Measurements from ENCODE around the gene INSR. TPM values are rescaled to one million over a fixed set of nuclear protein-coding genes. Genes with fewer than 3 reads are reported as not detected.
"Not testable (repeated sequence)": the region's sequence is repeated elsewhere in the genome, so short reads cannot be mapped to it uniquely, and the experiment has no call there.

The INSR gene
- 1 to 10 TPM in 1 of 2 experiments, under 1 TPM in 1; 0.99 to 2.0 TPM for total RNA-seq

- ChIA-PET CTCF (interaction anchor here (0.7 kb wide), 1 partner anchor 93 kb away, joined by 3 read pairs; no protein-coding TSS in a partner anchor), POLR2A (interaction anchor here (0.5 kb wide), 1 partner anchor 100 kb away, joined by 3 read pairs; no protein-coding TSS in a partner anchor)
Observed at GRCh38 chr19:7293762-7294557, at the start of gene INSR. INSR (minus strand) TSS chr19:7294414; CDS start chr19:7293891, 523 bp downstream.

DNA sequence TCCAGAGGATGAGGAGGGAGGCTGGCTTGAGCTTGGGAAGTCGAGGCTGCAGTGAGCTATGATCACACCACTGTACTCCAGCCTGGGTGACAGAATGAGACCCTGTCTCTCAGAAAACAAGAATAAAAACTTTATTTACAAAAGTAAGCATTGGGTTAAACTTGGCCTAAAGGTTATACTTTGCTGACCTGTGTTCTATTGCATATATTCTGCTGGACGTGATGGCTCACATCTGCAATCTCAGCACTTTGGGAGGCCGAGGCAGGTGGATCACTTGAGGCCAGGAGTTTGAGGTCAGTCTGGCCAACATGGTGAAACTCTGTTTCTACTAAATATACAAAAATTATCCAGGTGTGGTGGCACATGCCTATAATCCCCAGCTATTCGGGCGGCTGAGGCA is 47.9 kb upstream of the INSR start:
- ChIA-PET CTCF (interaction anchor here (0.6 to 2.0 kb wide), 4 partner anchors 36 to 240 kb away, joined by 3 to 11 read pairs (median 4); no protein-coding TSS in a partner anchor), POLR2A (no interaction called here)

DNA sequence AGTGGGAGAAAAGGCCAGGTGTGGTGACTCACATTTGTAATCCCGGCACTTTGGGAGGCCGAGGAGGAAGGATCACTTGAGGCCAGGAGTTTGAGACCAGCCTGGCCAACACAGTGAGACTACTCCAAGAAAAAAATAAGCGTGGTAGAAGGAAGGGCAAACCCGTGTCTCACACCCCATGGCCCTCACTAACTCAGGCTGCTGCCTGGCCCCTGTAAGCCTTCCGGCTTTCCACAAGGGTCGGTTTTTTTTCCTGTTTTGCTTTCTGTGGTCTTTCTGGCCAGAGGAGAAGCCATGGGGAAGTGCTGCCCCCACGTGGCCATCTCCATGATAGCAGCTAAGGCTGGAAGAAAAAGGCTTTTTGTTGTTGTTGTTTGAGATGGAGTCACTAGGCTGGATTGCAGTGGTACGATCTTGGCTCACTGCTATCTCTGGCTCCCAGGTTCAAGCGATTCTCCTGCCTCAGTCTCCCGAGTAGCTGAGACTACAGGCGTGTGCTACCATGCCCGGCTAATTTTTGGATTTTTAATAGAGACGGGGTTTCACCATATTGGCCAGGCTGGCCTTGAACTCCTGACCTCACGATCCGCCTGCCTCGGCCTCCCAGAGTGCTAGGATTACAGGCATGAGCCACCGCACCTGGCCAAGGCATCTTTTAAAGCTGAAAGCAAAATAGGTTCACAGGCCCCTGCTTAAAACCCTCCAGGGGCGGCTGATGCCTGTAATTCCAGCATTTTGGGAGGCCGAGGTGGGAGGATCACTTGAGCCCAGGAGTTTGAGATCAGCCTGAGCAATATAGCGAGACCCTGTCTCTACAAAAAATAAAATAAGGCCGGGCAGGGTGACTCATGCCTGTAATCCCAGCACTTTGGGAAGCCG is 47.0 kb upstream of the INSR start:
- ChIA-PET POLR2A (interaction anchor here (0.5 kb wide), 1 partner anchor 206 kb away, joined by 10 read pairs; no protein-coding TSS in a partner anchor), CTCF (interaction anchor here (0.7 to 2.1 kb wide), 8 partner anchors 13 to 358 kb away, joined by 3 to 11 read pairs (median 6); no protein-coding TSS in a partner anchor)

- ChIA-PET CTCF (interaction anchor here (0.5 to 1.5 kb wide), 4 partner anchors 11 to 200 kb away, joined by 3 to 7 read pairs (median 4); no protein-coding TSS in a partner anchor), POLR2A (no interaction called here)
Observed at GRCh38 chr19:7337380-7338194, 43.4 kb upstream of the INSR start.

- ChIA-PET CTCF (interaction anchor here (0.6 to 1.5 kb wide), 4 partner anchors 10 to 494 kb away, joined by 3 to 7 read pairs (median 4); partner anchors contain the start of gene EVI5L), POLR2A (no interaction called here)
Observed at GRCh38 chr19:7336321-7336973, 42.2 kb upstream of the INSR start.

DNA sequence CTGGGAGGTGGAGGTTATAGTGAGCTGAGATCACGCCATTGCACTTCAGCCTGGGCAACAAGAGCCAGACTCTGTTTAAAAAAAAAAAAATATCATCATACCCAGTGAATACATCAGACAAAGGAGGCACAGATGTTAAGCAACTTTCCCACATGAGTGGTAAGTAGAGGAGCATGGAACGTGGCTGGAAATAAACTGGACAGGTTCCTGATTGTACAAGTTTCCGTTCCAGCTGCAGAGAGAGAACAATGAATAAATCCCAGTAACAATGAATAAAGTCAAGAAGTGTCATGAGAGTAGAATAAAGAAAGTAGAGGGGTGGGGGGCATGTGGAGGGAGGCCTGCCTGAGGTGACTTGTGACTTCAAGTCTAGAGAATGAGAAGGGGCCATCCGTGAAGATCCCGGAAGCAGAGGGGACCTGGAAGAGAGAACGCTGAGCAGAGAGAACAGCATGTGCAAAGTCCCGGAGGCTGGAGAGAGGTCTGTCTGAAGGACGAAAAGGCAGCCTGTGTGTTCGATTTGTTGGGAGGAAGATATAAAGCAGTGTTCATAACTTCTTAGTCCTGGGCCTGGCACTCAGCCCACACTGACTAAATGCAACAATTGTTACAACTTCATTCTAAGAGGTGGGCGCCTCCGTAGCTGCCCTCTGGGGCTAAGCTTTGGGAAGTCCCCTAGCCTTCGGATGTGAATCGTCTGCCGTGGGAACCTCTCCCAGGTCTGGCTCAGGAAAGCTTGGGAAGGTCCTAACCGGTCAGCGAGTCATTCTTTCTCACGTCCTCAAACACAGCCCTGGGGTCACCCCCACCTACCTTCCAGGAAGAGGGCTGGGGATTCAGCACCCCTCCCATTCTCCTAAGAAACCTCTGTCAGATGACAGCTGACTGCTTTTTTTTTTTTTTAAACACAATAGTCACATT is 39.2 kb upstream of the INSR start:
- CTCF ChIA-PET: no interaction called here
- POLR2A ChIA-PET: no interaction called here

- POLR2A ChIA-PET: no interaction called here
- CTCF ChIA-PET: no interaction called here
Observed at GRCh38 chr19:7331446-7331845, 37.2 kb upstream of the INSR start.

DNA sequence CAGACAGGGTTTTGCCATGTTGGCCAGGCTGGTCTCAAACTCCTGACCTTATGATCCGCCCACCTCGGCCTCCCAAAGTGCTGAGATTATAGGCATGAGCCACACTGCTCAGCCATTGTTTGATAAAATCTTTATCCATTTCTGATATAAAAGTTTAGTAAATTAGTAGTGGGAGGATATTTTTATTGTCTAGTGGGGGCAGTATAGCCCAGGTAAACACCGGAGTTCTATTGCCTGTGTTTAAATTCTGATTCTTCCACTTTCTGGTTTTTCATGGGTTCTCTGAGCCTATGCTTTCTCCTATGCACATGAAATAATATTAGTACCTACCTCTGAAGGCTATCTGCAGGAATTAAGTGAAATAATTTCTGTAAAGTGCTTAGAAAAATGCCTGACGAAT is 34.4 kb upstream of the INSR start:
- POLR2A ChIA-PET: no interaction called here
- CTCF ChIA-PET: no interaction called here

GRCh38 chr19:7327802-7328201 is 33.6 kb upstream of the INSR start:
- CTCF ChIA-PET: interaction anchor here (0.7 kb wide), 1 partner anchor 143 kb away, joined by 3 read pairs; no protein-coding TSS in a partner anchor
- POLR2A ChIA-PET: no interaction called here

- ChIA-PET POLR2A (no interaction called here), CTCF (interaction anchor here (0.6 to 2.4 kb wide), 7 partner anchors 10 to 224 kb away, joined by 3 to 7 read pairs (median 4); no protein-coding TSS in a partner anchor)
Observed at GRCh38 chr19:7326105-7326877, 32.1 kb upstream of the INSR start.

- CTCF ChIA-PET: no interaction called here
- POLR2A ChIA-PET: no interaction called here
Observed at GRCh38 chr19:7318176-7318575, 24.0 kb upstream of the INSR start.

DNA sequence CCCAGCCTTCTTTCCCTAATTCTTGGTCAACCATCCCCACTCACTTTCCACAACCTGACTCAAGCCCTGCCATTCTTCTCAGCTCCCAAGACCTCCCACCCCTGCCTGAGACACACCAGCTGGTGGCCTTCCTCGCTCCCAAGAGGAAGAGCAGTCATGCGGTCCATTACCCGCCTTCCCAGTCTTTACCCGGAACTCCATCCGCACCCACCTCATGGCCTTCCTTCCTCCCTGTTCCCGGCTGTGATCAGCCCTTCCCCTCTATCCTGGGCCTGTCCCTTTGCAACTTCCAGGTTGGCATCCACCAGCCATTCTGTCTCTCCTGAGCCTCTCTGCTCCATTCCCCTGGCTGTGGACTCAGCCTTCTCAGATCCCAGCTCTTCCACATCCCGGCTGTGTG is 18.6 kb upstream of the INSR start:
- CTCF ChIA-PET: no interaction called here

GRCh38 chr19:7311911-7312310 is 17.7 kb upstream of the INSR start:
- ChIA-PET CTCF (no interaction called here), POLR2A (no interaction called here)

More for the DNA sequence above, 18.6 kb upstream of the INSR start:
- POLR2A ChIA-PET: no interaction called here

DNA sequence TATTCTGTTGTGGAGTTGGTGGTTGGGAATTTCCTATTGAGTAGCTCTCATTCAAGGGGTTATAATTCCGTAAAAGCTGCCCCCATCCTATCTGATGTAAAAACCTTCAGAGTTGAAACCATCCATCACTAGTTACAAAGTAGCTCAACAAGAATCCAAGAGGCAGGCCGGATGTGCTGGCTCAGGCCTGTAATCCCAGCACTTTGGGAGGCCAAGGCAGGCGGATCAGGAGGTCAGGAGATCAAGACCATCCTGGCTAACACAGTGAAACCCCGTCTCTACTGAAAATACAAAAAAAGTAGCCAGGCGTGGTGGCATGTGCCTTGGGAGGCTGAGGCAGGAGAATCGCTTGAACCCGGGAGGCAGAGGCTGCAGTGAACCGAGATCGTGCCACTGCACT is 14.1 kb upstream of the INSR start:
- POLR2A ChIA-PET, CTCF ChIA-PET: not testable (repeated sequence)

DNA sequence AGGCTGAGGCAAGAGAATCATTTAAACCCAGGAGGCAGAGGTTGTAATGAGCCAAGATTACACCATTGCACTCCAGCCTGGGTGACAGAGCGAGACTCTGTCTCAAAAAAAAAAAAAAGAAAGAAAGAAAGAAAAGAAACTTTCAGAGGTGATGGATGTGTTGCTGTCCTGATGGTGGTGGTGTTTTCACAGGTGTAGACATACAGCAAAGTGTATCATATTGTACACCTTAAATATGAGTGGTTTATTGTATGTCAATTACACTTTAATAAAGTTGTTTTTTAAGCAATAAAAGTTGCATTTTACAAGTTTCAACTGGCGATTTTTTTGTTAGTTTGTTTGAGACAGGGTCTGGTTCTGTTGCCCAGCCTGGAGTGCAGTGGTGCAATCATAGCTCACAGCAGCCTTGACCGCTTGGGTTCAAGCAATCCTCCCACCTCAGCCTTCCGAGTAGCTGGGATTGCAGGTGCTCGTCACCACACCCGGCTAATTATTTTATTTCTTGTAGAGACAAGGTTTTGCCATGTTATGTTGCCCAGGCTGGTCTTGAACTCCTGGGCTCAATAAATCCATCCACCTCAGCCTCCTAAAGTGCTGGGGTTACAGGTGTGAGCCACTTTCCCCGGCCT is 13.5 kb upstream of the INSR start:
- CTCF ChIA-PET: no interaction called here
- POLR2A ChIA-PET: interaction anchor here (0.7 kb wide), 1 partner anchor 538 kb away, joined by 10 read pairs; no protein-coding TSS in a partner anchor

GRCh38 chr19:7304200-7304599 is 10.0 kb upstream of the INSR start:
- POLR2A ChIA-PET: no interaction called here
- CTCF ChIA-PET: no interaction called here

GRCh38 chr19:7303470-7303869 is 9.3 kb upstream of the INSR start:
- ChIA-PET POLR2A (no interaction called here), CTCF (no interaction called here)

Measured in activated CD8-positive, alpha-beta memory T cell treated with anti-CD3 and anti-CD28 coated beads for 36 hours (primary cell).